ENCODE measurements around the gene GFRA1.

GRCh38 chr10:116239229-116239628 lies 33.8 kb downstream of the GFRA1 start:
- TF ChIP-seq POLR2AphosphoS5 (IDR thresholded peaks at IDR 0.05; ENCODE audit: insufficient read depth, low read depth, low read length) = no peak
- TF ChIP-seq CTCF (IDR thresholded peaks at IDR 0.05; ENCODE audit: extremely low read depth in 1 of 2, insufficient read depth in 1 of 2, low read depth in 1 of 2, low read length in 2 of 2) = no peak
- TF ChIP-seq EZH2 (IDR thresholded peaks at IDR 0.05; ENCODE audit: borderline replicate concordance, low read depth, low read length, severe bottlenecking) = no peak
- no peak for TF ChIP-seq MYC (IDR thresholded peaks at IDR 0.05; ENCODE audit: low read depth, low read length)
- TF ChIP-seq POLR2A (IDR thresholded peaks at IDR 0.05; ENCODE audit: low read depth, low read length) = no peak
- TF ChIP-seq, protein P1, sequence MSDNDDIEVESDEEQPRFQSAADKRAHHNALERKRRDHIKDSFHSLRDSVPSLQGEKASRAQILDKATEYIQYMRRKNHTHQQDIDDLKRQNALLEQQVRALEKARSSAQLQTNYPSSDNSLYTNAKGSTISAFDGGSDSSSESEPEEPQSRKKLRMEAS (IDR thresholded peaks at IDR 0.05; ENCODE audit: insufficient read depth, insufficient read length) = no peak
